GM21367 (cell line): Measurements from ENCODE around the gene TSPEAR.
"Not testable (repeated sequence)": the region's sequence is repeated elsewhere in the genome, so short reads cannot be mapped to it uniquely, and the experiment has no call there.

Experiments
- ATAC-seq: cut with Tn5 transposase; IDR thresholded peaks from one replicate; pipeline ENCODE4 v1.9.1; 2021; ENCODE audit not compliant: unreplicated experiment

The TSPEAR gene

GRCh38 chr21:44555200-44555875 is 156.0 kb downstream of the TSPEAR start:
- ATAC-seq, result no peak

DNA sequence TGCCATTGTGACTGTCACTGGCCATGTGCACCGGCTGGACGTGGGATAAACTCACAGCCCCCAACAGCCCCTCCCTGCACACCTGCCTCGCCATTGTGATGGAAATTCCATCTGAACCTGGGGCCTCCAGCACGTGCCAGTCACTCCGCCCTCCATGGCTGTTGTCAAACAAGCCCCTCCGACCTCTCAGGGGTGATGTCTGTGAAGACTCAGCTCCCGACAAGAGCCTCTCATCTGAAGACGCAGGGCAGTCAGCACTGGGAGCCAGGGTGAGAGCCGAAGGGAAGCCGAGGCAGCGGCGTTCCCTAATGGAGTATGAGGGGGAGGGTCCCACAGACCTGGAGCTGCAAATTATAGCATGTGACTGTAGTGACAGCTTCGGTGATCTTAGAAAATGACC is 158.7 kb downstream of the TSPEAR start:
- no peak for ATAC-seq

- ATAC-seq, result no peak
Measured at GRCh38 chr21:44552136-44552535, 159.2 kb downstream of the TSPEAR start.

- ATAC-seq, result no peak
Measured at GRCh38 chr21:44551340-44551961, 159.9 kb downstream of the TSPEAR start, which contains the start of gene KRTAP10-2. KRTAP10-2 (minus strand) TSS chr21:44551505; CDS start chr21:44551458, 47 bp downstream.

- ATAC-seq, result no peak
Measured at GRCh38 chr21:44550807-44551206, 160.6 kb downstream of the TSPEAR start.

GRCh38 chr21:44550285-44550684 is 161.1 kb downstream of the TSPEAR start:
- ATAC-seq, result not testable (repeated sequence)

- ATAC-seq, result no peak
Measured at GRCh38 chr21:44549525-44550211, 161.7 kb downstream of the TSPEAR start.

GRCh38 chr21:44548922-44549321 is 162.4 kb downstream of the TSPEAR start:
- ATAC-seq, result no peak

DNA sequence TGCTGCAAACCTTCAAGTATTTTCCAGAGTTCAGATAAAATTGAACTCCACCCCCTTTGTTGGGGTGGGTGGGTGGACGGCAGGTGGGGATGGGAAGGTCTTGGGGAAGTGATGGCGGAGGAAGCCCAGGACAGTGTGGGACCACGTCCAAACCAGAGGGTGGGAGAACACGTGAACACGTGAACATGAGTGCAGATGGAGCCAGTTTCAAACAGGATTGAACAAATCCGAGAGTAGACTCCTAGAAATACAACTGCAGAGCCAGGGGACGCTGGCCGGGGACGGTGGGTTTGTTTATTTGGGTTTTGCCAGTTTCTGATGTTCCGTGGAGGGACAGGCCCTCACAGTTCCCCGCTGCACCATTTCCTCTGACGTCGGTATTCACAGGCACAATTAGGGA is 163.0 kb downstream of the TSPEAR start:
- no peak for ATAC-seq

DNA sequence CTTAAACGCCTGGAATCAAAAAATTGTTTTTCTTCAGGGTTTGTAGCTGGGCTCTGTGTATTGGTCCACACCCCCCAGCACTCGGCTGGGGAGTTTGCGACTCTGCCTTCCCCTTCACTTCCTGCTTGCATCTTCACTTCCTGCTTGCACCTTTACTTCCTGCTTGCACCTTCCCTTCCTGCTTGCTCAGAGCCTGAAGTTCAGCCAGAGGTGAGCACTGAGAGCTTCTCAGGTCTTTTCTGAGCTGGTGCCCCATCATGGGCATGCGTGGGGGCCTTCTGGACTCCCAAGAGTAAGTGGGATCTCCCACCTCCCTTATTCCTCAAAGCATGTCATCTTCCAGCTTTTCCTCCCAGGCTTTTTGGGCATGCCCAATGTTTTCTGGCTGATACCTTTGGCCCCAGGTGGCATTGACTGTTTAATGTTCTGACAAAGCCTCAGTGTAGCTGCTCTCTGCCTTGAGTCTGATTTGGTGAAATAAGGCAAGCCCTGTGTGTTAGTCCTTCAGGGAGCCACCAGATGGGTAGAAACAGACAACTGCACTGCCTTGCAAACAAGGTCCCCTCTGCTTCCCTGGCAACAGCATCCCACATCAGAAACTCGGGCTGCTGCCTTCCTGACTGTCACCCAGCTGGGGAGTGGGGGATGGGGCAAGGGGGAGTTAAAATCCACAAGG is 163.6 kb downstream of the TSPEAR start:
- ATAC-seq, result no peak

- no peak for ATAC-seq
Measured at GRCh38 chr21:44544566-44544965, 166.8 kb downstream of the TSPEAR start.

- no peak for ATAC-seq
Measured at GRCh38 chr21:44542716-44543115, 168.7 kb downstream of the TSPEAR start.

DNA sequence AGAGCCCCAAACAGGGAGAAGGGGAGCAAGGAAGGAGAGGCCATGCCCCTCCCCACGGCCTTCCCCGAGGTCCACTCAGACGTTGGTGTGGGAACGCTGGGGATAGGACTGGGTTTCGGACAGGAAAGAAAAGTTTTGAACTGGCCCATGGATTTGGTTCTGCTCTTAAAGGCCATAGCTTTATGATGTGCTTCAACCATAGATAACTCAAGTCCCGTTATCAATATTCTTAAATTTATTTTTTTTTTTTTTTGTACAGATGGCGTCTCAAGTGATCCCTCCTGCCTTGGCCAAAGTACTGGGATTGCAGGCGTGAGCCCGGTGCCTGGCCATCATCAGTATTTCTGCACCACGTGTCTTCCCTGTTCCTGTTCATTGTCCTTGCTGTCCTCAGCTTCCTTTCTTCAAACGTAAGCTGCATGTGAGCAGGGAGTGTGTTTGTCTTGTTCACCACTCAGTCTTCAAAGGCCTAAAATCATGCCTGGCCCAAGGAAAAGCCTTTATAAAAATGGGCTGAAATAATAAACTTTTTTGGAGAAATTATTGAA is 170.6 kb downstream of the TSPEAR start:
- no peak for ATAC-seq

- ATAC-seq, result no peak
Measured at GRCh38 chr21:44539991-44540666, 171.2 kb downstream of the TSPEAR start, which contains the start of gene KRTAP10-1. KRTAP10-1 (minus strand) TSS chr21:44540195; CDS start chr21:44540150, 45 bp downstream.

DNA sequence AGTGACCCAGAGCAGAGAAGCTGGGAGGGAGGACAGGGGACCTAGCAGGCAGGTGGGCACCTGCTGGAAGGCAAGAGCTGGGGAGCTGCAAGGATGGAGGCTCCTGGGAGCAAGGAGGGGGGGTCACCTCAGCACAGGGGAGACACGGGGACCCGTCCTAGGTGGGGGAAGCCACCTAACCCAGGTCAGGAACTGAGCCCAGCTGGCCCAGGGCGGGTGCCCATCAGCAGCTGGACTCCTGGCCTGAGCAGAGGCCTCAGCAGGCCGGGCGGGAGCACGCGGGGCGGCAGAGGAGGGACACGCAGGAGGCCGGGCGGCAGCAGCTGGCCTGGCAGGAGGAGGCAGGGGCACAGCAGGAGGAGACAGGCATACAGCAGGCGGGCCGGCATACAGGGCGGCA is 172.3 kb downstream of the TSPEAR start:
- no peak for ATAC-seq

- ATAC-seq, result no peak
Measured at GRCh38 chr21:44537930-44538911, 173.2 kb downstream of the TSPEAR start.

- ATAC-seq, result no peak
Measured at GRCh38 chr21:44535963-44536362, 175.4 kb downstream of the TSPEAR start.

- ATAC-seq, result no peak
Measured at GRCh38 chr21:44534688-44535087, 176.7 kb downstream of the TSPEAR start.

DNA sequence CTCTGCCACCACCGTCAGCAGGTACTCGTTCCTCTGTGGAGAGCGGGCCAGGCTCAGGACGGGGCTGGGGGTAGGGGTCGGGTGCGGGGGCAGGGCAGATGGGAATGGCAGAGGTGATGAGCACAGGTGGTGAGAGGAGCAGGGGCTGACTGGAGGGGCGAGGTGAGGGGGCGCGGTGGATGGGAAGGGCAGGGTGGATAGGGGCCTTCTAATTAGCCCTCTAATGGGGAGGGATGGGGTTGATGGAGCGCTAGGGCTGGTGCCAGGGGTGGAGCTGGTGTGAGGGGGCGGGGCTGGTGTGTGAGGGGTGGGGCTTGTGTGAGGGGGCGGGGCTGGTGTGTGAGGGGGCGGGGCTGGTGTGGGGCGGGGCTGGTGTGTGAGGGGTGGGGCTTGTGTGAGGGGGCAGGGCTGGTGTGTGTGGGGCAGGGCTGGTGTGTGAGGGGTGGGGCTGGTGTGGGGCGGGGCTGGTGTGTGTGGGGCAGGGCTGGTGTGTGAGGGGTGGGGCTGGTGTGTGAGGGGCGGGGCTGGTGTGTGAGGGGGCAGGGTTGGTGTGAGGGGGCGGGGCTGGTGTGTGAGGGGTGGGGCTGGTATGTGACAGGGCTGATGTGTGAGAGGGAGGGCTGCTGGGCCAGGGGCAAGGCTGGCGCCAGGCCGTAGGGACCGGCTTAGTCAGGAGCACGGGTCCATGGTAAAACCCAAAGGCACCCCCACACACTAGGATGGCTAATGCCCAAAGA is 177.3 kb downstream of the TSPEAR start:
- no peak for ATAC-seq
